ENCODE data around the gene EEF1E1. TPM values are rescaled to one million over a fixed set of nuclear protein-coding genes. Genes with fewer than 3 reads are reported as not detected.
A peak's percentile ranks its signal among the peaks of the same experiment; 100 is the strongest.

EEF1E1 gene
- polyA plus RNA-seq (2013) = 33.4 TPM

- CTCF ChIA-PET = interaction anchor here (0.7 to 1.3 kb wide), 4 partner anchors 11 to 113 kb away, joined by 3 read pairs; no protein-coding TSS in a partner anchor
These were observed at the start of gene EEF1E1 for GRCh38 chr6:8102122-8102958. EEF1E1 (minus strand) TSS chr6:8102548; CDS start chr6:8102521, 27 bp downstream.

DNA sequence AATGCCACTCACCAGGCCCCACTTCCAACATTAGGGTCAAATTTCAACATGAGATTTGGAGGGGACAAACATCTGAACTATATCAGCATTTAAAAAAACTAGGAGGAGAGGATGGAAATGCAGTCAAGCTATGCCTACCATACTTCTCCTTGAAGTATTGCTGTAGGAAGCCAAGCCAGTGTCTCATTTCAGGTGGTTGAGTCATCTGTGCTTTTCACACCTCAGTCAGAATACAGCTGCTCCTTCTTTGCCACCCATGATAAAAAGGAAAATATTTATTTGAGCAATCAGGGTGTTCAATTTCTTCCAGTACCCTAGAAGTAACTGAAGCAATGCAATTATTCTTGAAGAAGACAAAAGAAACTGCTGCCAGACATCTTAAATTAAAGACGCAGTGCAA is 47.0 kb upstream of the EEF1E1 start:
- Histone ChIP-seq H3K27me3 (replicated peaks in 2 of 5; ENCODE audit: control insufficient read depth in 4 of 5, insufficient read depth in 5 of 5, low read length in 4 of 5) (peaks cover 0 to 5% (median 0%) of the 10 kb centered on the region in 5 experiments), H3K4me1 (ENCODE audit: control extremely low read depth in 1 of 4, control insufficient read depth in 4 of 4, insufficient read depth in 4 of 4, low read length in 3 of 4) (no peaks in the 10 kb centered on the region), H3K4me3 (ENCODE audit: control insufficient read depth in 1 of 7, extremely low read depth in 1 of 7, insufficient read depth in 4 of 7, low read depth in 2 of 7, low read length in 6 of 7) (no peak overlapping the region), H3K36me3 (ENCODE audit: control insufficient read depth in 4 of 4, insufficient read depth in 4 of 4, low read length in 3 of 4) (no peaks in the 10 kb centered on the region), H3K27ac (ENCODE audit: insufficient read depth in 1 of 2, low read depth in 1 of 2, low read length in 2 of 2, poor library complexity in 1 of 2, severe bottlenecking in 2 of 2) (no peak overlapping the region), H3K9me3 (ENCODE audit: control extremely low read depth in 1 of 5, control insufficient read depth in 4 of 5, insufficient read depth in 2 of 5, low read depth in 1 of 5, low read length in 4 of 5) (no peaks in the 10 kb centered on the region)
- WGBS (ENCODE audit: insufficient coverage) = 83% methylated on average over 1 of the region's 1 CpG
- ChIA-PET POLR2A (no interaction called here), CTCF (no interaction called here)
- no peak for DNase-seq

More at GRCh38 chr6:8102122-8102958, at the start of gene EEF1E1:
- H3K36me3 ChIP-seq (ENCODE audit: control insufficient read depth in 4 of 4, insufficient read depth in 4 of 4, low read length in 3 of 4) = peaks cover 0 to 3% (median under 1%) of the 10 kb centered on the region in 4 experiments
- H3K4me3 ChIP-seq (ENCODE audit: control insufficient read depth in 1 of 7, extremely low read depth in 1 of 7, insufficient read depth in 4 of 7, low read depth in 2 of 7, low read length in 6 of 7) = peak within 1 kb of the TSS; percentile 84 to 97 (median 91)
- no peaks in the 10 kb centered on the region for H3K9me3 ChIP-seq (ENCODE audit: control extremely low read depth in 1 of 5, control insufficient read depth in 4 of 5, insufficient read depth in 2 of 5, low read depth in 1 of 5, low read length in 4 of 5)
- WGBS (ENCODE audit: insufficient coverage) = 0% methylated on average over 40 of the region's 43 CpGs
- H3K27me3 ChIP-seq (replicated peaks in 2 of 5; ENCODE audit: control insufficient read depth in 4 of 5, insufficient read depth in 5 of 5, low read length in 4 of 5) = peaks cover 0 to 2% (median 0%) of the 10 kb centered on the region in 5 experiments
- DNase-seq = peak; percentile 96 to 98 (median 97)
- peak within 1 kb of the TSS; percentile 29 to 83 for H3K27ac ChIP-seq (ENCODE audit: insufficient read depth in 1 of 2, low read depth in 1 of 2, low read length in 2 of 2, poor library complexity in 1 of 2, severe bottlenecking in 2 of 2)
- POLR2A ChIA-PET = no interaction called here
- H3K4me1 ChIP-seq (ENCODE audit: control extremely low read depth in 1 of 4, control insufficient read depth in 4 of 4, insufficient read depth in 4 of 4, low read length in 3 of 4) = peaks cover 5 to 10% (median 7%) of the 10 kb centered on the region in 4 experiments

- H3K36me3 ChIP-seq (ENCODE audit: control insufficient read depth in 4 of 4, insufficient read depth in 4 of 4, low read length in 3 of 4) = no peaks in the 10 kb centered on the region
- H3K9me3 ChIP-seq (ENCODE audit: control extremely low read depth in 1 of 5, control insufficient read depth in 4 of 5, insufficient read depth in 2 of 5, low read depth in 1 of 5, low read length in 4 of 5) = no peaks in the 10 kb centered on the region
- ChIA-PET POLR2A (no interaction called here), CTCF (no interaction called here)
- H3K4me3 ChIP-seq (ENCODE audit: control insufficient read depth in 1 of 7, extremely low read depth in 1 of 7, insufficient read depth in 4 of 7, low read depth in 2 of 7, low read length in 6 of 7) = no peak overlapping the region
- H3K27me3 ChIP-seq (replicated peaks in 2 of 5; ENCODE audit: control insufficient read depth in 4 of 5, insufficient read depth in 5 of 5, low read length in 4 of 5) = peaks cover 0 to 5% (median 0%) of the 10 kb centered on the region in 5 experiments
- H3K4me1 ChIP-seq (ENCODE audit: control extremely low read depth in 1 of 4, control insufficient read depth in 4 of 4, insufficient read depth in 4 of 4, low read length in 3 of 4) = no peaks in the 10 kb centered on the region
- H3K27ac ChIP-seq (ENCODE audit: insufficient read depth in 1 of 2, low read depth in 1 of 2, low read length in 2 of 2, poor library complexity in 1 of 2, severe bottlenecking in 2 of 2) = no peak overlapping the region
- no CpG with 5 or more reads among the region's 2 CpGs for WGBS (ENCODE audit: insufficient coverage)
- DNase-seq = no peak
These were observed 41.6 kb upstream of the EEF1E1 start for GRCh38 chr6:8143945-8144344.

GRCh38 chr6:8139451-8139850 is 37.1 kb upstream of the EEF1E1 start:
- no peak for DNase-seq
- peaks cover 0 to 2% (median 0%) of the 10 kb centered on the region in 5 experiments for H3K27me3 ChIP-seq (replicated peaks in 2 of 5; ENCODE audit: control insufficient read depth in 4 of 5, insufficient read depth in 5 of 5, low read length in 4 of 5)
- no peak overlapping the region for H3K27ac ChIP-seq (ENCODE audit: insufficient read depth in 1 of 2, low read depth in 1 of 2, low read length in 2 of 2, poor library complexity in 1 of 2, severe bottlenecking in 2 of 2)
- ChIA-PET CTCF (interaction anchor here (2.7 to 3.1 kb wide), 2 partner anchors 8 to 79 kb away, joined by 11 to 14 read pairs; no protein-coding TSS in a partner anchor), POLR2A (no interaction called here)
- no peaks in the 10 kb centered on the region for H3K9me3 ChIP-seq (ENCODE audit: control extremely low read depth in 1 of 5, control insufficient read depth in 4 of 5, insufficient read depth in 2 of 5, low read depth in 1 of 5, low read length in 4 of 5)
- no peak overlapping the region for H3K4me3 ChIP-seq (ENCODE audit: control insufficient read depth in 1 of 7, extremely low read depth in 1 of 7, insufficient read depth in 4 of 7, low read depth in 2 of 7, low read length in 6 of 7)
- 100% methylated on average over 4 of the region's 7 CpGs for WGBS (ENCODE audit: insufficient coverage)
- H3K36me3 ChIP-seq (ENCODE audit: control insufficient read depth in 4 of 4, insufficient read depth in 4 of 4, low read length in 3 of 4) = no peaks in the 10 kb centered on the region
- H3K4me1 ChIP-seq (ENCODE audit: control extremely low read depth in 1 of 4, control insufficient read depth in 4 of 4, insufficient read depth in 4 of 4, low read length in 3 of 4) = no peaks in the 10 kb centered on the region

- peaks cover 0 to 2% (median 0%) of the 10 kb centered on the region in 5 experiments for H3K27me3 ChIP-seq (replicated peaks in 2 of 5; ENCODE audit: control insufficient read depth in 4 of 5, insufficient read depth in 5 of 5, low read length in 4 of 5)
- H3K4me3 ChIP-seq (ENCODE audit: control insufficient read depth in 1 of 7, extremely low read depth in 1 of 7, insufficient read depth in 4 of 7, low read depth in 2 of 7, low read length in 6 of 7) = no peak overlapping the region
- H3K27ac ChIP-seq (ENCODE audit: insufficient read depth in 1 of 2, low read depth in 1 of 2, low read length in 2 of 2, poor library complexity in 1 of 2, severe bottlenecking in 2 of 2) = no peak overlapping the region
- ChIA-PET POLR2A (no interaction called here), CTCF (no interaction called here)
- no peak for DNase-seq
- WGBS (ENCODE audit: insufficient coverage) = 82% methylated on average over 6 of the region's 6 CpGs
- H3K4me1 ChIP-seq (ENCODE audit: control extremely low read depth in 1 of 4, control insufficient read depth in 4 of 4, insufficient read depth in 4 of 4, low read length in 3 of 4) = no peaks in the 10 kb centered on the region
- H3K9me3 ChIP-seq (ENCODE audit: control extremely low read depth in 1 of 5, control insufficient read depth in 4 of 5, insufficient read depth in 2 of 5, low read depth in 1 of 5, low read length in 4 of 5) = no peaks in the 10 kb centered on the region
- no peaks in the 10 kb centered on the region for H3K36me3 ChIP-seq (ENCODE audit: control insufficient read depth in 4 of 4, insufficient read depth in 4 of 4, low read length in 3 of 4)
These were observed 35.2 kb upstream of the EEF1E1 start for GRCh38 chr6:8137529-8137939.

DNA sequence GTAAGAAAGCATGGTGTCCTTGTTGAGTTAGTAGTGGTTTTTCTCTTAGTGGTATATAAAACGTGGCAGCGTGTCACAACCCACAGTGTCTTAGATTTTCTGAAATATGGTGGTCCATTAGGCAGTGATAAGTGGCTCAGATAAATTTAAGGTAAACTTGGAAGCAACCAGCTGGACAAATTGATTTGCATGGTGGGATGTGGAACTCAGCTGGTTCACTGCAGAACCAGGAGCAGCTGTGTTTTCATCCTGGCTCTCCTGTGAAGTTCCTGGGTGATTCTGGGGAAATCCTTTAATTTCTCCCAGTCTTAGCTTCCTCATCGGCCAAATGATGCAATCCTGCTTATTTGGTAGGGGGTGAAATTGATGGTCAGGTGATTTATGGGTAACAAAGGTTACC is 32.9 kb upstream of the EEF1E1 start:
- no peak for DNase-seq
- no peaks in the 10 kb centered on the region for H3K4me1 ChIP-seq (ENCODE audit: control extremely low read depth in 1 of 4, control insufficient read depth in 4 of 4, insufficient read depth in 4 of 4, low read length in 3 of 4)
- WGBS (ENCODE audit: insufficient coverage) = 95% methylated on average over 2 of the region's 3 CpGs
- ChIA-PET POLR2A (no interaction called here), CTCF (interaction anchor here (1.9 kb wide), 1 partner anchor 84 kb away, joined by 8 read pairs; no protein-coding TSS in a partner anchor)
- no peak overlapping the region for H3K4me3 ChIP-seq (ENCODE audit: control insufficient read depth in 1 of 7, extremely low read depth in 1 of 7, insufficient read depth in 4 of 7, low read depth in 2 of 7, low read length in 6 of 7)
- no peaks in the 10 kb centered on the region for H3K36me3 ChIP-seq (ENCODE audit: control insufficient read depth in 4 of 4, insufficient read depth in 4 of 4, low read length in 3 of 4)
- no peaks in the 10 kb centered on the region for H3K9me3 ChIP-seq (ENCODE audit: control extremely low read depth in 1 of 5, control insufficient read depth in 4 of 5, insufficient read depth in 2 of 5, low read depth in 1 of 5, low read length in 4 of 5)
- H3K27me3 ChIP-seq (replicated peaks in 2 of 5; ENCODE audit: control insufficient read depth in 4 of 5, insufficient read depth in 5 of 5, low read length in 4 of 5) = peaks cover 0 to 6% (median 0%) of the 10 kb centered on the region in 5 experiments
- no peak overlapping the region for H3K27ac ChIP-seq (ENCODE audit: insufficient read depth in 1 of 2, low read depth in 1 of 2, low read length in 2 of 2, poor library complexity in 1 of 2, severe bottlenecking in 2 of 2)

GRCh38 chr6:8132130-8132529 is 29.8 kb upstream of the EEF1E1 start:
- POLR2A ChIA-PET = no interaction called here

More at GRCh38 chr6:8132130-8132529, 29.8 kb upstream of the EEF1E1 start:
- Histone ChIP-seq H3K9me3 (ENCODE audit: control extremely low read depth in 1 of 5, control insufficient read depth in 4 of 5, insufficient read depth in 2 of 5, low read depth in 1 of 5, low read length in 4 of 5) (no peaks in the 10 kb centered on the region), H3K4me1 (ENCODE audit: control extremely low read depth in 1 of 4, control insufficient read depth in 4 of 4, insufficient read depth in 4 of 4, low read length in 3 of 4) (no peaks in the 10 kb centered on the region), H3K27me3 (replicated peaks in 2 of 5; ENCODE audit: control insufficient read depth in 4 of 5, insufficient read depth in 5 of 5, low read length in 4 of 5) (peaks cover 0 to 6% (median 2%) of the 10 kb centered on the region in 5 experiments), H3K36me3 (ENCODE audit: control insufficient read depth in 4 of 4, insufficient read depth in 4 of 4, low read length in 3 of 4) (no peaks in the 10 kb centered on the region), H3K4me3 (ENCODE audit: control insufficient read depth in 1 of 7, extremely low read depth in 1 of 7, insufficient read depth in 4 of 7, low read depth in 2 of 7, low read length in 6 of 7) (no peak overlapping the region), H3K27ac (ENCODE audit: insufficient read depth in 1 of 2, low read depth in 1 of 2, low read length in 2 of 2, poor library complexity in 1 of 2, severe bottlenecking in 2 of 2) (no peak overlapping the region)
- CTCF ChIA-PET = interaction anchor here (1.2 to 8.8 kb wide), 11 partner anchors 8 to 1281 kb away, joined by 3 to 146 read pairs (median 7); no protein-coding TSS in a partner anchor
- 97% methylated on average over 4 of the region's 6 CpGs for WGBS (ENCODE audit: insufficient coverage)
- no peak for DNase-seq

Data from common myeloid progenitor, CD34-positive (primary cell).